Left cardiac atrium (tissue), 2 donors: Measurements from ENCODE around the gene CFD. TPM values are rescaled to one million over a fixed set of nuclear protein-coding genes. Genes with fewer than 3 reads are reported as not detected.

Experiments used
- microRNA-seq, 2 donors: library from miRNA; unstranded; fragments of <30 nt; microRNA quantifications; one replicate each; pipeline ENCODE4 v1.2.0, GENCODE V29; 2020
- total RNA-seq, 2 donors: library from RNA; stranded (reverse); fragmentation: NEBNext Ultra II Directional; extraction: Animal tissue kit (Norgen Biotek cat#: 25700); gene quantifications; one replicate each; pipeline ENCODE4 v1.2.1, GENCODE V29; 2021
- donor health status: DM: no; HTN: yes; CAD: no; lungs with severe emphysema.
- donor health status: DM: yes; HTN: yes; CAD: no.

Gene CFD
- total RNA-seq, 2 donors from 2014 or later, result 277 to 861 TPM

Small RNA genes lying within 50 kb of the gene (microRNA-seq; reads per million reads assigned to microRNA genes)
- gene MIR3187, result 0.82 to 2.0 reads per million in 2 donors

Other genes with a start within 250 kb of the CFD start
- 10 to 100 TPM; 33.7 to 43.6 TPM for gene POLRMT, start 226.1 kb upstream of the CFD start, total RNA-seq
- under 1 TPM in 1 of 2 donors, not detected in 1; 0.44 TPM for gene FGF22, start 219.8 kb upstream of the CFD start, total RNA-seq
- 10 to 100 TPM; 19.2 to 35.9 TPM for gene RNF126, start 196.4 kb upstream of the CFD start, total RNA-seq
- gene FSTL3, start 183.3 kb upstream of the CFD start, total RNA-seq, result 100 to 1,000 TPM in 1 of 2 donors, 10 to 100 TPM in 1; 33.5 to 118 TPM
- gene PRSS57, start 164.2 kb upstream of the CFD start, total RNA-seq, result not detected
- gene PALM, start 150.7 kb upstream of the CFD start, total RNA-seq, result 10 to 100 TPM; 48.9 to 49.7 TPM
- under 1 TPM in 1 of 2 donors, not detected in 1; 0.18 TPM for gene MISP, start 108.6 kb upstream of the CFD start, total RNA-seq
- 100 to 1,000 TPM in 1 of 2 donors, 10 to 100 TPM in 1; 90.1 to 131 TPM for gene PTBP1, start 62.2 kb upstream of the CFD start, total RNA-seq
- gene PLPPR3, start 37.7 kb upstream of the CFD start, total RNA-seq, result under 1 TPM; 0.21 to 0.27 TPM
- gene AZU1, start 31.8 kb upstream of the CFD start, total RNA-seq, result under 1 TPM in 1 of 2 donors, not detected in 1; 0.18 TPM
- gene PRTN3, start 18.7 kb upstream of the CFD start, total RNA-seq, result not detected
- gene ELANE, start 7.4 kb upstream of the CFD start, total RNA-seq, result 1 to 10 TPM; 1.5 to 2.4 TPM
- 10 to 100 TPM; 25.4 to 27.4 TPM for gene MED16, start 33.5 kb downstream of the CFD start, total RNA-seq
- gene RNU6-9, start 33.8 kb downstream of the CFD start, total RNA-seq, result not detected
- gene R3HDM4, start 53.6 kb downstream of the CFD start, total RNA-seq, result 10 to 100 TPM; 18.3 to 31.6 TPM
- gene KISS1R, start 57.7 kb downstream of the CFD start, total RNA-seq, result not detected
- gene ARID3A, start 66.4 kb downstream of the CFD start, total RNA-seq, result 1 to 10 TPM; 5.3 to 5.8 TPM
- gene WDR18, start 124.7 kb downstream of the CFD start, total RNA-seq, result 10 to 100 TPM; 16.2 to 17.2 TPM
- under 1 TPM in 1 of 2 donors, not detected in 1; 0.06 TPM for gene GRIN3B, start 140.8 kb downstream of the CFD start, total RNA-seq
- 100 to 1,000 TPM; 110 to 144 TPM for gene TMEM259, start 161.5 kb downstream of the CFD start, total RNA-seq
- gene RNU6-2, start 161.9 kb downstream of the CFD start, total RNA-seq, result not detected
- gene CNN2, start 166.9 kb downstream of the CFD start, total RNA-seq, result 10 to 100 TPM; 74.4 to 83.8 TPM
- gene ABCA7, start 180.4 kb downstream of the CFD start, total RNA-seq, result 10 to 100 TPM in 1 of 2 donors, 1 to 10 TPM in 1; 7.7 to 10.0 TPM
- 10 to 100 TPM; 10.6 to 12.6 TPM for gene ARHGAP45, start 207.5 kb downstream of the CFD start, total RNA-seq
- 100 to 1,000 TPM; 142 to 143 TPM for gene POLR2E, start 235.7 kb downstream of the CFD start, total RNA-seq
- gene GPX4, start 244.3 kb downstream of the CFD start, total RNA-seq, result 100 to 1,000 TPM; 378 to 432 TPM